Testis (tissue), 3 donors: ENCODE results near the gene AP1G1. TPM values are rescaled to one million over a fixed set of nuclear protein-coding genes. Genes with fewer than 3 reads are reported as not detected.

ENCODE experiments used
- DNase-seq: peaks from one replicate; pipeline ENCODE4 v3.0.0-alpha.2; 2019
- H3K27ac ChIP-seq, 2 donors: fragments of 200-600 bp; sonication (generic); one replicate each; pipeline ENCODE4 v1.5.1; 2019
- H3K27me3 ChIP-seq: fragments of 200-600 bp; sonication (generic); one replicate; pipeline ENCODE4 v1.5.1; 2019
- H3K36me3 ChIP-seq: fragments of 200-600 bp; sonication (generic); one replicate; pipeline ENCODE4 v1.5.1; 2017; ENCODE audit warnings: low read depth; ENCODE audit errors: missing control alignments
- H3K4me1 ChIP-seq: fragments of 200-600 bp; sonication (generic); one replicate; pipeline ENCODE4 v1.5.1; 2019
- H3K4me3 ChIP-seq, 2 donors: fragments of 200-600 bp; sonication (generic); one replicate each; pipeline ENCODE4 v1.5.1; 2017 to 2019
- H3K9me3 ChIP-seq: fragments of 200-600 bp; sonication (generic); one replicate; pipeline ENCODE4 v1.5.1; 2017
- POLR2A ChIP-seq: fragments of 450-650 bp; IDR thresholded peaks from one replicate; pipeline ENCODE4 v1.6.1; 2017; ENCODE audit warnings: antibody characterized with exemption, mild to moderate bottlenecking, moderate library complexity
- WGBS, 2 donors: methylation state at CpG; one replicate each; pipeline ENCODE4 v1.1.5; 2018; 5-methylcytosine and 5-hydroxymethylcytosine counted together
- intact Hi-C: fragments of 100-400 bp; cut with DNase I; formaldehyde crosslinking; loops from one replicate; pipeline ENCODE4 v1.15.1; 2023; ENCODE audit warnings: low total_unique reads
- polyA plus RNA-seq: library from polyadenylated mRNA; stranded (reverse); fragments of 350-450 nt; fragmentation: Illumina TruSeq; extraction: RNeasy Lipid Tissue Mini Kit (QIAGEN cat#74804); gene quantifications from one replicate; pipeline ENCODE4 v1.2.3, GENCODE V29; 2014; ENCODE audit warnings: low read depth, low replicate concordance; ENCODE audit not compliant: insufficient read depth
- total RNA-seq, 2 donors: library from RNA; depleted of rRNA; stranded (reverse); fragments of >200 nt; gene quantifications; one replicate each; pipeline ENCODE4 v1.2.3, GENCODE V29; 2016
- TF ChIP-seq, protein P1 (sequence below), 3 experiments: fragments of 450-650 bp in 2 of 3; fragments of 200-600 bp in 1 of 3; sonication (generic) in 1 of 3; IDR thresholded peaks; one replicate each; pipeline ENCODE4 v1.5.1; 2016 to 2019; ENCODE audit warnings: antibody characterized with exemption in 3 of 3, mild to moderate bottlenecking in 2 of 3, moderate library complexity in 1 of 3

Gene AP1G1
- total and polyA plus RNA-seq, 3 donors from 2014 or later: 125 to 203 (median 155) TPM

DNA sequence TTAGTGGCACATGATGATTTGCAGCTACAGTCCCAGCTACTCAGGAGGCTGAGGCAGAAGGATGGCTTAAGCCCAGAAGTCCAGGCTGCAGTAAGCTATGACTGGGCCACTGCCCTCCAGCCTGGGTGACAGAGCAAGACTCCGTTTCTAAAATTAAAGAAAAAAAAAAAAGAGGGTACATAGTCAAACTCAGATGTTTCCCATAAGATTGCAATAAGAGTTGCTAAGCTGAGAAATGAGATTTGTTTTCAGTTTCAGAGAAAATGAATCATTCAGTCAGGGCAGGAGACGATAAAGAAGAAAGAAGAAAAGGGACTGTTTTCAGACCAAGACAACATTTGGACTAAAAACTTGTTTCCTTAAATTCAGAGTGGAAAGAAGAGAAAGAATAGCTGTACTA, 54.0 kb downstream of the AP1G1 start:
- H3K4me3 ChIP-seq: no peak overlapping the region
- intact Hi-C loops: no loop called here
- H3K9me3 ChIP-seq: no peaks in the 10 kb centered on the region
- no peaks in the 10 kb centered on the region for H3K27me3 ChIP-seq
- no peak for DNase-seq
- no peak overlapping the region for H3K27ac ChIP-seq
- H3K36me3 ChIP-seq: no peaks in the 10 kb centered on the region
- H3K4me1 ChIP-seq: no peaks in the 10 kb centered on the region
- 80 to 83% methylated on average over 2 of the region's 2 CpGs for WGBS, 2 donors
- TF ChIP-seq, protein P1, sequence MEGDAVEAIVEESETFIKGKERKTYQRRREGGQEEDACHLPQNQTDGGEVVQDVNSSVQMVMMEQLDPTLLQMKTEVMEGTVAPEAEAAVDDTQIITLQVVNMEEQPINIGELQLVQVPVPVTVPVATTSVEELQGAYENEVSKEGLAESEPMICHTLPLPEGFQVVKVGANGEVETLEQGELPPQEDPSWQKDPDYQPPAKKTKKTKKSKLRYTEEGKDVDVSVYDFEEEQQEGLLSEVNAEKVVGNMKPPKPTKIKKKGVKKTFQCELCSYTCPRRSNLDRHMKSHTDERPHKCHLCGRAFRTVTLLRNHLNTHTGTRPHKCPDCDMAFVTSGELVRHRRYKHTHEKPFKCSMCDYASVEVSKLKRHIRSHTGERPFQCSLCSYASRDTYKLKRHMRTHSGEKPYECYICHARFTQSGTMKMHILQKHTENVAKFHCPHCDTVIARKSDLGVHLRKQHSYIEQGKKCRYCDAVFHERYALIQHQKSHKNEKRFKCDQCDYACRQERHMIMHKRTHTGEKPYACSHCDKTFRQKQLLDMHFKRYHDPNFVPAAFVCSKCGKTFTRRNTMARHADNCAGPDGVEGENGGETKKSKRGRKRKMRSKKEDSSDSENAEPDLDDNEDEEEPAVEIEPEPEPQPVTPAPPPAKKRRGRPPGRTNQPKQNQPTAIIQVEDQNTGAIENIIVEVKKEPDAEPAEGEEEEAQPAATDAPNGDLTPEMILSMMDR (IDR thresholded peaks at IDR 0.05): no peak
- no peak for TF ChIP-seq POLR2A

DNA sequence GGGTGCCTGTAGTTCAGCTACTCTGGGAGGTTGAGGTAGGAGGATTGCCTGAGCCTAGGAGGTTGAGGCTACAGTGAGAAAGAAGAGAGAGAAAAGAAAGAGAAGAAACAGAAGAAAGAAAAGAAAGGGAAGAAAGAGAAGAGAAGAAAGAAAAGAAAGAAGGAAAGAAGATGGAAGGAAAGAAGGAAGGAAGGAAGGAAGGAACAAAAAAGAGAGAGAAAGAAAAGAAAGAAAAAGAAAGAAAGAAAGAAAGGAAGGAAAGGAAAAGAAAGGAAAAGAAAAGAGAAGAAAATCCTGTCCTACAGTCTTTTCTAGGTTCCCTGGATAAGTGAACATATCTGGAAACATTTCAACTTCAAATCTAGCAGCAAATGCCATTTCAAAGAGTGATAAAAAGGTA, 54.5 kb downstream of the AP1G1 start:
- H3K36me3 ChIP-seq: no peaks in the 10 kb centered on the region
- intact Hi-C loops: no loop called here

DNA sequence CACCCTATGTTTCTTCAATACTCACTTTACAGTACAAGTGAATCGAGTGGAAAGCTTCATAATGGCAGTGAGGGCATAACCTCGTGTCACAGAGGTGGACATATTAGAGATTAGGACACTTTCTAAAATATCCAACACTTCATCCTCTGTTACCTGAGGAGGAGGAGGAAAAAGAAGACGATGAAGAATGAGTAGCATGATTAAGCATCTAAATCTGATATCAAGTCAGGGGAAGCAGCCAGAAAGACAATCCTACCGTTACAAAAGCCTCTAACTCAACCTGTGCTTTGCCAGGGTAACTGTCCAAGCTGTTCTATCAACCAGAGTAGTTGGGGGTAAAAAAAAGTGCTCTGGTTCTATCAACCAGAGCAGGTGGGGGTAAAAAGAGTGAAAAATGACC, 60.4 kb downstream of the AP1G1 start:
- Histone ChIP-seq H3K9me3 (no peaks in the 10 kb centered on the region), H3K4me3 (no peak overlapping the region), H3K27me3 (no peaks in the 10 kb centered on the region), H3K4me1 (no peaks in the 10 kb centered on the region), H3K36me3 (no peaks in the 10 kb centered on the region), H3K27ac (no peak overlapping the region)
- intact Hi-C loops: no loop called here
- no peak for TF ChIP-seq POLR2A
- TF ChIP-seq, protein P1 (IDR thresholded peaks at IDR 0.05): no peak
- WGBS, 2 donors: 63 to 72% methylated on average over 4 of the region's 4 CpGs
- DNase-seq: no peak

More for the DNA sequence above, 54.5 kb downstream of the AP1G1 start:
- no peak for DNase-seq
- Histone ChIP-seq H3K9me3 (no peaks in the 10 kb centered on the region), H3K4me1 (no peaks in the 10 kb centered on the region), H3K4me3 (no peak overlapping the region), H3K27ac (no peak overlapping the region), H3K27me3 (no peaks in the 10 kb centered on the region)
- TF ChIP-seq, protein P1 (IDR thresholded peaks at IDR 0.05): no peak
- no peak for TF ChIP-seq POLR2A

DNA sequence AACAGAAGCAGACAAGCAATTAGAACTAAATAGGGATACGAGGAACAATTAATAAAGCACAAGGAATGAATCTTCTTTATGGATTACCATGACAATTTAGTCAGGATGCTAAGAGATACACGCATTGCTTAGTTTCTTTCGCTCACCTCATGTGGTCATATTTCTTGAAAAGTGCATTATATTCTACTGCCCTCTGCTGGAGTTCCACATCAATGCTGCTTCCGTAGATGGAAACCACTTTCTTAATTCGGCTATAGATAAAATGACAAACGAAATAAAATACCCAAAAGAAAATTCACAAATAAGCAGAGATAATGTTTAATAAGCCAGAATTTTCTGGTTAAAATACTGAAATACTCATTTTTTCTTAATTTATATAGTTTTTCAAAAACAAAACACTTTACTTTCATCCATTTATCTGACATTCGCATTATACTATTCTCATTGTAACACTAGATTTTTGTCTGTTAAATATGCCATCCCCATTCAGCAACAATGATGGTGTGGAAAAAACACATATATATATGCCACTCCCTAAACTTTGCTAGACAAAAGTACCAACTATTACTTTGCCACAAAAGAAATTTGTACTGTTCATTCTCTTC, 62.1 kb downstream of the AP1G1 start:
- no peak for TF ChIP-seq POLR2A
- TF ChIP-seq, protein P1 (IDR thresholded peaks at IDR 0.05): peak; percentile 32 to 74 (median 65)
- H3K4me1 ChIP-seq: no peaks in the 10 kb centered on the region
- no peaks in the 10 kb centered on the region for H3K9me3 ChIP-seq
- no peaks in the 10 kb centered on the region for H3K27me3 ChIP-seq
- intact Hi-C loops: no loop called here
- no peaks in the 10 kb centered on the region for H3K36me3 ChIP-seq
- no peak overlapping the region for H3K4me3 ChIP-seq
- DNase-seq: no peak
- WGBS, 2 donors: 62 to 69% methylated on average over 7 of the region's 7 CpGs
- no peak overlapping the region for H3K27ac ChIP-seq

DNA sequence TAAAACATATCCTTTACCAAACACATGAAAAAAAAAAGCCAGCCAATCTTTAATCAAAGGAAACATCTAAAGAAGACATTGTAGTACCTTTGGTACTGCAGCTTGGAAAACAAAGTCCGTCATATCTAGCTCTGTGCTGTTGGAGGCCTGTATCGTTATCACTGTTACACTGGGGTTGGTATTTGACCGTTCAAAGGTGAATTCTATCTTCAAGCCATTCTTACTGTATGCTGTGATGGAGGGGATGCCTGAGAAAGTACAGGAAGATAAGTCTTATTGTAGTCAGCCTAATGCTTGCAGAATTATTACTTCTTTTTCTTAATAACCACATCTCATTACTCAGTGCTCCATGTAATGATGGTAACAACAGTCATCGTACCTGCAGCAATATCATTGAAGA, 69.8 kb downstream of the AP1G1 start:
- TF ChIP-seq POLR2A: no peak
- TF ChIP-seq, protein P1 (IDR thresholded peaks at IDR 0.05): no peak
- Histone ChIP-seq H3K4me3 (no peak overlapping the region), H3K27me3 (no peaks in the 10 kb centered on the region), H3K9me3 (no peaks in the 10 kb centered on the region), H3K27ac (no peak overlapping the region), H3K4me1 (no peaks in the 10 kb centered on the region), H3K36me3 (no peaks in the 10 kb centered on the region)
- 89 to 93% methylated on average over 4 of the region's 4 CpGs for WGBS, 2 donors
- no peak for DNase-seq
- intact Hi-C loops: no loop called here
